ENCODE measurements around the gene SWSAP1. TPM values are rescaled to one million over a fixed set of nuclear protein-coding genes. Genes with fewer than 3 reads are reported as not detected.
A peak's percentile ranks its signal among the peaks of the same experiment; 100 is the strongest.
"Not testable (repeated sequence)": the region's sequence is repeated elsewhere in the genome, so short reads cannot be mapped to it uniquely, and the experiment has no call there.

SWSAP1 gene
- total RNA-seq, 2 donors from 2014 or later = 3.0 to 4.6 TPM

DNA sequence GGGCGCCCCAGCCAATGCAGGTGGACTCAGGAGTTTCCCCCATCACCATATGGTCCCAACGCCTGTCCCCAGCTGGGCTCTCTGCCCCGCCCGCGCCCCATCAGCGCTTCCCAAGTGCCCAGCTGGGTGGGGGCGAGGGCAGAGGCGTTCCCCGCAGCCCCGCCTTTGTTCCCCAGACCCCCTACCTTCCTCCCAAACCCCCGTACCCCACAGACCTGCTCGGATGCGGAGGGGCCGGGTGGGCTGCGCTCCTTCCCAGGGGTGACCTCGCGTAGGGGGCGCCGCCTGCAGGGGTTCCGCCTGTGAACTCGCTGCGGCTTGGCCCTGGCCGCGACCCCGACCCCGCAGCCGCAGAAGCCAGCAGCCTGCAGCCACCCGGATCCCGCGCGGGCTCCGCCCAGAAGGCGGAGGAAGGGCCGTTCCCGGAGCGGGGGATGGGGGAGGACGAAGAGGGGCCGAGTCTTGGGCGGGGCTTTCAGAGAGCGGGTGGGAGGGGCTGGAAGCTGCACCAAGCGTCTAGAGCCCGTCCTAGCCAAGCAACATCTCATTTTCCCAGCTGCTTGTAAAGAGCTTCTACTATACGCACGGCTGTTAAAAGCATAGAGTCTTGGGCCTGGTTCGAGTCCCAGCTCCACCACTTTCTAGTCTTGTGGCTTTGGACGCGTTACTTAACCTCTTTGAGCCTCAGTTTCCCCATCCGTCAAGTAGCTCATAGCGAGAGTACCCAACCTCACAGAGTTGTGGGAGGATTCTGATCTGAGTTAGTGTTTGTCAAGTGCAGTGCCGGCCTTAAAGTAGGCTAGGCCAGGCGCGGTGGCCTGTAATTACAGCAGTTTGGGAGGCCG lies 35.0 kb upstream of the SWSAP1 start, which contains the start of gene RAB3D:
RAB3D (minus strand) TSS at position 404 of the 845 bp plus-strand sequence. CDS start 2,258 bp downstream, outside the sequence.
- Histone ChIP-seq H3K4me1 (peaks cover 6% of the 10 kb centered on the region), H3K9me3 (no peaks in the 10 kb centered on the region), H3K27ac (peak within 1 kb of the TSS; percentile 60), H3K27me3 (no peaks in the 10 kb centered on the region), H3K36me3 (no peaks in the 10 kb centered on the region), H3K9ac (ENCODE audit: low read depth in 2 of 2, low read length in 2 of 2) (peak within 1 kb of the TSS; percentile 75 to 79), H3K4me3 (peak within 1 kb of the TSS; percentile 65)
- DNase-seq = peak; percentile 97
- TF ChIP-seq, protein P1, sequence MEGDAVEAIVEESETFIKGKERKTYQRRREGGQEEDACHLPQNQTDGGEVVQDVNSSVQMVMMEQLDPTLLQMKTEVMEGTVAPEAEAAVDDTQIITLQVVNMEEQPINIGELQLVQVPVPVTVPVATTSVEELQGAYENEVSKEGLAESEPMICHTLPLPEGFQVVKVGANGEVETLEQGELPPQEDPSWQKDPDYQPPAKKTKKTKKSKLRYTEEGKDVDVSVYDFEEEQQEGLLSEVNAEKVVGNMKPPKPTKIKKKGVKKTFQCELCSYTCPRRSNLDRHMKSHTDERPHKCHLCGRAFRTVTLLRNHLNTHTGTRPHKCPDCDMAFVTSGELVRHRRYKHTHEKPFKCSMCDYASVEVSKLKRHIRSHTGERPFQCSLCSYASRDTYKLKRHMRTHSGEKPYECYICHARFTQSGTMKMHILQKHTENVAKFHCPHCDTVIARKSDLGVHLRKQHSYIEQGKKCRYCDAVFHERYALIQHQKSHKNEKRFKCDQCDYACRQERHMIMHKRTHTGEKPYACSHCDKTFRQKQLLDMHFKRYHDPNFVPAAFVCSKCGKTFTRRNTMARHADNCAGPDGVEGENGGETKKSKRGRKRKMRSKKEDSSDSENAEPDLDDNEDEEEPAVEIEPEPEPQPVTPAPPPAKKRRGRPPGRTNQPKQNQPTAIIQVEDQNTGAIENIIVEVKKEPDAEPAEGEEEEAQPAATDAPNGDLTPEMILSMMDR (IDR thresholded peaks at IDR 0.05) = no peak
- intact Hi-C loops (cut with DNase I) = no loop called here

DNA sequence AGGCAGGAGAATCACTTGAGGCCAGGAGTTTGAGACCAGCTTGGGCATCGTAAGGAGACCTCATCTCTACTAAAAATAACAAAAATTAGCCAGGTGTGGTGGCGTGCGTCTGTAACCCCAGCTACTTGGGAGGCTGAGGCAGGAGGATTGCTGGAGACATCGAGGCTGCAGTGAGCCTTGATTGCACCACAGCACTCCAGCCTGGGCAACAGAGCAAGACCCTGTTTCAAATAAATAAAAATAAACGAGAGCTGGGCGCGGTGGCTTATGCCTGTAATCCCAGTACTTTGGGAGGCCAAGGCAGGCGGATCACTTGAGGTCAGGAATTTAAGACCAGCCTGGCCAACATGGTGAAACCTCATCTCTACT lies 34.4 kb upstream of the SWSAP1 start:
- H3K9me3 ChIP-seq; H3K4me3 ChIP-seq; DNase-seq; H3K4me1 ChIP-seq; H3K36me3 ChIP-seq; H3K27me3 ChIP-seq; intact Hi-C loops (cut with DNase I): not testable (repeated sequence)
- H3K27ac ChIP-seq = peak overlapping the region; percentile 15
- H3K9ac ChIP-seq (ENCODE audit: low read depth in 2 of 2, low read length in 2 of 2) = peak overlapping the region; percentile 47 to 79

DNA sequence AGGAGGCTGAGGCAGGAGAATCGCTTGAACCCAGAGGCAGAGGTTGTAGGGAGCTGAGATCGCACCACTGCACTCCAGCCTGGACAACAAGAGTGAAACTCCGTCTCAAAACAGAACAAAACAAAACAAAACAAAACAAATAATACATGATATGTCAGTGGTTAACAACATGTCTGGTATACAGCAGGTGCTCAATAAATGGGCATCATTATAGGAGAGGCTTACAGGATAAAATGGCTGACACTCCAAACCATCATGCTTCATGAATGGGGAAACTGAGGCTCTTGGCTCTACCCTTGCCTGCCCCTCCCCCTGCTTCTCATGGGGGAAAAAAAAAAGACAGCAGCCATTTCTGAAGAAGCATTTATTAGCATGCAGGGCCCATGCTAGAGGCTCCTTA lies 32.0 kb upstream of the SWSAP1 start:
- Histone ChIP-seq H3K27me3 (no peaks in the 10 kb centered on the region), H3K9ac (ENCODE audit: low read depth in 2 of 2, low read length in 2 of 2) (no peak overlapping the region), H3K27ac (no peak overlapping the region), H3K9me3 (no peaks in the 10 kb centered on the region), H3K4me3 (no peak overlapping the region), H3K4me1 (peaks cover 6% of the 10 kb centered on the region), H3K36me3 (no peaks in the 10 kb centered on the region)
- DNase-seq = no peak
- TF ChIP-seq, protein P1 (IDR thresholded peaks at IDR 0.05) = no peak
- intact Hi-C loops (cut with DNase I) = no loop called here

DNA sequence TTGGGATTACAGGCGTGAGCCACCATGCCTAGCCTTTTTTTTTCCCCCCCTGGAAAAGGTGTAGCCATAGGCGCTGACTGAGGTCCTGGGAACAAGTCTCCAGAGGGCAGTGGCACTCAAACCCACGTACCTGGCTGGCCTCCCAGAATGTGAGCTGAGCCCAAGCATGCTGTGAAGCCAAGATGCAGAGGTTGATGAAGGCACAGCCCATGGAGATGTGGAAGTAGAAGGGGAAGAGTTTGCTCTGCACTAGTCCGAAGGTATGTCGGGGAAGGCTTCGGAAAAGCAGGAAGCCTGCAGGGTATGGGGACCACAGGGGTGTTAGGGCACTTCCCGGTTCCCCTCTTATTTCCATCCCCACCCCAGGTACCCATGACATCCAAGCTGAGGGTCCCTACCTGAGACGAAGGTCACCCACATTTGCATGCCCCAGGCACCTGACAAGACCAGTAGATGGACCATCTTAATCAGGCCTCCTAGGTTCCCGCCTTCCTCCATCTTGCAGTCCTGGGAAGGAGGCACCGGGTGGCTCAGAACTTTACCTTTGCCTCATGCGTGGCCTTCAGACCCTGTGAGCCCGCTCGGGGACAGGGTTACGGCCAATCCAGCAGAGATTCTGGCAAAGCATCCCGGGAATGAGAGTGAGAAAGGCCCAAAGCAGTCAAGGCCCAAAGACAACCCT lies 29.2 kb upstream of the SWSAP1 start:
- peak; percentile 40 for DNase-seq
- no peaks in the 10 kb centered on the region for H3K36me3 ChIP-seq

DNA sequence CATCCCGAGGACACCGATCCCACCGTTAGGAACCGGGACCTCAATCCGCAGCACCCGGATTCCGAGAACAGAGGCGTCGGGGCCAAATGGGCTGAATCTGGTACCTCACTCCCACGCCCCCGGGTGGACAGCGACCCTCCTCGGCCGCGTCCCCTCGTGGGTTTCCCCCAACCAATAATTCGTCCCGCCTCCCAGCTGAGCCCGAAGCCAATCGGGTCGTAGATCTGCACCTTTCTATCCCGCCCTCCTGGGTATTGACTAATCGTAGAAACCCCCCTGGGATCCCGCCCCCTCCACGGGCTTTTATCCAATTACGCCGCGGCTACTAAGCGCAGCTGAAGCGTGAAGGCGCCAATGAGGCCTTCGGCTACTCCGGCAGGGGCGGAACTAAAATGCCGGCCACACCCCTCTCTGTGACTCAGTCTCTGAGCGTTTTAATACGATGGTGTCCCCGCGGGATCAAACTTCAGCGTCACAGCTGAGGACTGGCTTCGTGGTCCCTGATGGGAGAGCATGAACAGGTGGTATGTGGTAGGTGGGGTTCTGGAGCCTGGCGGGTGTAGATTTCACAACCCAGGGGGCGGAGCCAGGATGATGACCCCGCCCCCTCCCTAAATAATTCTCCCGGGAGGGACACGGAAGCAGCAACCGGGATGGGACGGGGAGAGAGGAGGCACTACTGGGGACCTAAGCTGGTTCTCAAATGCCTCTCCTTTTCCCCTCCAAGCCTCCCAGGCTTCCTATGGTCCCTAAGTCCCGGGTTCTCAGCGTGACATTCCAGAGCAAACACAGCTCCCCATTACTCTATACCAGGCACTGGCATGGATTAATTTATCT lies 28.1 kb upstream of the SWSAP1 start, which contains the start of the genes CCDC159 and TMEM205:
CCDC159 (plus strand) TSS at position 416 of the 837 bp plus-strand sequence; CDS start at position 504, 88 bp downstream.
TMEM205 (minus strand) TSS at position 165 of the 837 bp plus-strand sequence. CDS start 649 bp downstream, outside the sequence.
- H3K9me3 ChIP-seq = no peaks in the 10 kb centered on the region
- no peaks in the 10 kb centered on the region for H3K27me3 ChIP-seq
- H3K4me1 ChIP-seq = no peaks in the 10 kb centered on the region
- H3K27ac ChIP-seq = peak within 1 kb of the TSS; percentile 83
- no peaks in the 10 kb centered on the region for H3K36me3 ChIP-seq
- intact Hi-C loops (cut with DNase I) = no loop called here
- H3K9ac ChIP-seq (ENCODE audit: low read depth in 2 of 2, low read length in 2 of 2) = peak within 1 kb of the TSS; percentile 75 to 76
- DNase-seq = peak; percentile 99
- peak within 1 kb of the TSS; percentile 73 for H3K4me3 ChIP-seq
- TF ChIP-seq, protein P1 (IDR thresholded peaks at IDR 0.05) = no peak

More for the DNA sequence above, 29.2 kb upstream of the SWSAP1 start:
- intact Hi-C loops (cut with DNase I) = no loop called here
- Histone ChIP-seq H3K4me1 (no peaks in the 10 kb centered on the region), H3K27ac (peak overlapping the region; percentile 83), H3K27me3 (no peaks in the 10 kb centered on the region), H3K9ac (ENCODE audit: low read depth in 2 of 2, low read length in 2 of 2) (peak overlapping the region; percentile 58 to 76), H3K9me3 (no peaks in the 10 kb centered on the region), H3K4me3 (peak overlapping the region; percentile 73)
- TF ChIP-seq, protein P1 (IDR thresholded peaks at IDR 0.05) = no peak
